Tibial nerve (tissue), 3 donors: ENCODE measurements around the gene ERG.

Experiments
- POLR2A ChIP-seq, 2 donors: fragments of 450-650 bp; IDR thresholded peaks; one replicate each; pipeline ENCODE4 v1.6.1; 2017; ENCODE audit warnings: antibody characterized with exemption in 2 of 2, mild to moderate bottlenecking in 2 of 2, moderate library complexity in 2 of 2
- TF ChIP-seq, protein P1 (sequence below), 5 experiments: fragments of 200-600 bp in 3 of 5; fragments of 450-650 bp in 2 of 5; sonication (generic) in 3 of 5; IDR thresholded peaks; one replicate each; pipeline ENCODE4 v1.5.1; 2016 to 2019; ENCODE audit warnings: antibody characterized with exemption in 5 of 5, mild to moderate bottlenecking in 3 of 5, moderate library complexity in 2 of 5

DNA sequence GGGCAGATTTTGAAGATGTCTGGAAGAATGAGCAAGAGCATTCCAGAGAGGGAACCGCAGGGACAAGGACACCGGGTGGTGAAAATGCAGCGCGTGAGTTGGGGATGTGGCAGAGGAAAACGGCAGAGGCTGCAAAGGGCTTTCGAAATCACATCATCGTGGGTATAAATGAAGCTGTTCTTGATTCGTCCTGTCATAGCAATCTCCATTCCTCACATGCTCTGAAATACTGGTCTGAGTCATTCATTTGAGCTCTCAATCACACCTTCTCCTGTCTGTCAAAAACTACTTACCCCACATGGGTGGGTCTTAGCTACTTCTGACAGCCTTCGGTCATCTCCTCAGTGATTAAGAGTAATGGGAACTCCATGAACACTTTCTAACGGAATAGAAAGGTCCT lies 81.5 kb downstream of the ERG start:
- TF ChIP-seq, protein P1, sequence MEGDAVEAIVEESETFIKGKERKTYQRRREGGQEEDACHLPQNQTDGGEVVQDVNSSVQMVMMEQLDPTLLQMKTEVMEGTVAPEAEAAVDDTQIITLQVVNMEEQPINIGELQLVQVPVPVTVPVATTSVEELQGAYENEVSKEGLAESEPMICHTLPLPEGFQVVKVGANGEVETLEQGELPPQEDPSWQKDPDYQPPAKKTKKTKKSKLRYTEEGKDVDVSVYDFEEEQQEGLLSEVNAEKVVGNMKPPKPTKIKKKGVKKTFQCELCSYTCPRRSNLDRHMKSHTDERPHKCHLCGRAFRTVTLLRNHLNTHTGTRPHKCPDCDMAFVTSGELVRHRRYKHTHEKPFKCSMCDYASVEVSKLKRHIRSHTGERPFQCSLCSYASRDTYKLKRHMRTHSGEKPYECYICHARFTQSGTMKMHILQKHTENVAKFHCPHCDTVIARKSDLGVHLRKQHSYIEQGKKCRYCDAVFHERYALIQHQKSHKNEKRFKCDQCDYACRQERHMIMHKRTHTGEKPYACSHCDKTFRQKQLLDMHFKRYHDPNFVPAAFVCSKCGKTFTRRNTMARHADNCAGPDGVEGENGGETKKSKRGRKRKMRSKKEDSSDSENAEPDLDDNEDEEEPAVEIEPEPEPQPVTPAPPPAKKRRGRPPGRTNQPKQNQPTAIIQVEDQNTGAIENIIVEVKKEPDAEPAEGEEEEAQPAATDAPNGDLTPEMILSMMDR (IDR thresholded peaks at IDR 0.05) = no peak
- TF ChIP-seq POLR2A (IDR thresholded peaks at IDR 0.05) = no peak
